GM19351 (cell line): ENCODE data around the gene SLC12A2.

Source experiments
- ATAC-seq: cut with Tn5 transposase; IDR thresholded peaks from one replicate; pipeline ENCODE4 v1.9.1; 2021; ENCODE audit warnings: mild to moderate bottlenecking, moderate library complexity; ENCODE audit not compliant: unreplicated experiment

The SLC12A2 gene

GRCh38 chr5:128163991-128164390 lies 80.4 kb downstream of the SLC12A2 start:
- ATAC-seq, result no peak

- no peak for ATAC-seq
Measured at GRCh38 chr5:128169401-128170017, 85.9 kb downstream of the SLC12A2 start.

GRCh38 chr5:128172102-128172501 lies 88.5 kb downstream of the SLC12A2 start:
- no peak for ATAC-seq

- no peak for ATAC-seq
Measured at GRCh38 chr5:128174951-128175350, 91.4 kb downstream of the SLC12A2 start.

GRCh38 chr5:128192368-128192767 lies 108.8 kb downstream of the SLC12A2 start:
- peak; percentile 53 for ATAC-seq

- no peak for ATAC-seq
Measured at GRCh38 chr5:128193665-128194390, 110.3 kb downstream of the SLC12A2 start.

- ATAC-seq, result no peak
Measured at GRCh38 chr5:128195316-128195715, 111.8 kb downstream of the SLC12A2 start.

- no peak for ATAC-seq
Measured at GRCh38 chr5:128196080-128196479, 112.5 kb downstream of the SLC12A2 start.

- ATAC-seq, result no peak
Measured at GRCh38 chr5:128196791-128197190, 113.2 kb downstream of the SLC12A2 start.

GRCh38 chr5:128197896-128198522 lies 114.4 kb downstream of the SLC12A2 start:
- ATAC-seq, result peak; percentile 40

- ATAC-seq, result no peak
Measured at GRCh38 chr5:128199104-128199503, 115.5 kb downstream of the SLC12A2 start.

- ATAC-seq, result no peak
Measured at GRCh38 chr5:128199611-128200010, 116.0 kb downstream of the SLC12A2 start.

- peak; percentile 97 for ATAC-seq
Measured at GRCh38 chr5:128201065-128201926, 117.7 kb downstream of the SLC12A2 start.

- ATAC-seq, result no peak
Measured at GRCh38 chr5:128202320-128202719, 118.8 kb downstream of the SLC12A2 start.

GRCh38 chr5:128208436-128208835 lies 124.9 kb downstream of the SLC12A2 start:
- no peak for ATAC-seq

- ATAC-seq, result no peak
Measured at GRCh38 chr5:128212191-128212806, 128.7 kb downstream of the SLC12A2 start.

- ATAC-seq, result peak; percentile 64
Measured at GRCh38 chr5:128213340-128213739, 129.8 kb downstream of the SLC12A2 start.

- ATAC-seq, result no peak
Measured at GRCh38 chr5:128213833-128214232, 130.3 kb downstream of the SLC12A2 start.

- no peak for ATAC-seq
Measured at GRCh38 chr5:128216285-128216684, 132.7 kb downstream of the SLC12A2 start.

- no peak for ATAC-seq
Measured at GRCh38 chr5:128216860-128217531, 133.4 kb downstream of the SLC12A2 start.
